Ovary (tissue), 9 donors: ENCODE results near the gene ZNF280D. TPM values are rescaled to one million over a fixed set of nuclear protein-coding genes. Genes with fewer than 3 reads are reported as not detected.

Source experiments
- DNase-seq, 5 donors: peaks; one replicate each; pipeline ENCODE4 v3.0.0-alpha.2; 2019 to 2020
- H3K27ac ChIP-seq, 2 donors: fragments of 200-600 bp; one replicate each; pipeline versions ENCODE4 v1.5.1 to v1.8.0; 2019 to 2022
- H3K27me3 ChIP-seq: fragments of 200-600 bp; one replicate; pipeline ENCODE4 v1.8.0; 2022
- H3K36me3 ChIP-seq: fragments of 200-600 bp; sonication (generic); one replicate; pipeline ENCODE4 v1.5.1; 2019
- H3K4me1 ChIP-seq: one replicate; pipeline ENCODE4 v1.8.1; 2013; ENCODE audit warnings: mild to moderate bottlenecking, moderate library complexity; ENCODE audit not compliant: insufficient read depth
- H3K4me3 ChIP-seq: fragments of 200-600 bp; sonication (generic); one replicate; pipeline ENCODE4 v1.5.1; 2017
- H3K9me3 ChIP-seq, 2 donors: fragments of 200-600 bp in 1 of 2; sonication (generic) in 1 of 2; one replicate each; pipeline versions ENCODE4 v1.5.1 to v1.8.1; 2013 to 2019; ENCODE audit warnings: mild to moderate bottlenecking in 1 of 2, moderate library complexity in 1 of 2
- EP300 ChIP-seq: sonication (generic); formaldehyde crosslinking; IDR thresholded peaks from one replicate; pipeline ENCODE4 v1.6.1; 2017; ENCODE audit warnings: antibody characterized with exemption
- POLR2A ChIP-seq: fragments of 450-650 bp; IDR thresholded peaks from one replicate; pipeline ENCODE4 v1.6.1; 2017; ENCODE audit warnings: antibody characterized with exemption, mild to moderate bottlenecking, moderate library complexity
- WGBS, 3 donors: extraction: QIAGEN DNeasy Blood & Tissue Kit in 1 of 3; methylation state at CpG; one replicate each; pipeline versions ENCODE4 v1.1.5 to v1.1.7; 2013 to 2017; 5-methylcytosine and 5-hydroxymethylcytosine counted together
- intact Hi-C, 4 donors: fragments of 100-400 bp; cut with DNase I; formaldehyde crosslinking; loops; one replicate each; pipeline versions ENCODE4 v1.11.0 to v1.15.1; 2022 to 2023
- polyA plus RNA-seq, 2 donors: library from polyadenylated mRNA; stranded (reverse); fragments of 200-250 nt in 1 of 2; fragments of 350-450 nt in 1 of 2; fragmentation: Illumina TruSeq in 1 of 2; extraction: RNeasy Lipid Tissue Mini Kit (QIAGEN cat#74804) in 1 of 2; gene quantifications; one replicate each; pipeline ENCODE4 v1.2.3, GENCODE V29; 2013 to 2014
- total RNA-seq, 7 donors: library from RNA; depleted of rRNA in 2 of 7; stranded (reverse); fragments of >200 nt in 2 of 7; fragmentation: NEBNext Ultra II Directional in 3 of 7; extraction: Animal tissue kit (Norgen Biotek cat#: 25700) in 3 of 7; gene quantifications; one replicate each; pipeline versions ENCODE4 v1.1.0 to v1.2.4, GENCODE V29; 2016 to 2023
- TF ChIP-seq, protein P1 (sequence below), 3 donors: fragments of 450-650 bp in 2 of 3; fragments of 200-600 bp in 1 of 3; IDR thresholded peaks; one replicate each; pipeline versions ENCODE4 v1.5.1 to v1.8.0; 2016 to 2022; ENCODE audit warnings: antibody characterized with exemption in 3 of 3, mild to moderate bottlenecking in 1 of 3
- donor health status: DM: no; HTN: no; CAD: no; lungs with moderate emphysema.
- donor health status: DM: no; HTN: no; CAD: no.
- donor health status: Bipolar disorder and iron deficiency.
- donor health status: DM: yes; HTN: yes; CAD: no.
- donor health status: DM: no; HTN: no; CAD: no.
- donor health status: DM: yes; HTN: yes; CAD: no.

The ZNF280D gene
- total and polyA plus RNA-seq, 9 donors: 27.3 to 66.0 (median 50.4) TPM

DNA sequence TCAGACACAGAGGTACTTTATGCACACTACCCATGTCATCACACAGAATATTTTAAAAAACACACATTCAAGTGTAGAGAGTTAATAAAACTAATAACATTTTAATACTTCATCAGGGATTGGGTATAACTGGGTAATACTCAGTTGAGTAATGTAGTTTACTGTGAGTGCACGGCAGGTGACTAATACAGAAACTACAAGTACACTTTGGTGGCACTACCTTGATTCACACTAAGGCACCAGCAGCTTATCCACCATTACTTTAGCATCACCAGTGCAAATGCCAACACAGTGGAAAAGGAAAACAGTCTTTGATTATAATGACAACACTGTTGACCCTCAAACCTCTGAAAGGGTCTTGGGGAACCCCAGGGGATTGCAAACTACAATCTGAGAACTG, 33.6 kb downstream of the ZNF280D start:
- WGBS, 3 donors: 94 to 96% (median 96%) methylated on average over 1 of the region's 1 CpG
- no peaks in the 10 kb centered on the region for H3K36me3 ChIP-seq
- TF ChIP-seq, protein P1, sequence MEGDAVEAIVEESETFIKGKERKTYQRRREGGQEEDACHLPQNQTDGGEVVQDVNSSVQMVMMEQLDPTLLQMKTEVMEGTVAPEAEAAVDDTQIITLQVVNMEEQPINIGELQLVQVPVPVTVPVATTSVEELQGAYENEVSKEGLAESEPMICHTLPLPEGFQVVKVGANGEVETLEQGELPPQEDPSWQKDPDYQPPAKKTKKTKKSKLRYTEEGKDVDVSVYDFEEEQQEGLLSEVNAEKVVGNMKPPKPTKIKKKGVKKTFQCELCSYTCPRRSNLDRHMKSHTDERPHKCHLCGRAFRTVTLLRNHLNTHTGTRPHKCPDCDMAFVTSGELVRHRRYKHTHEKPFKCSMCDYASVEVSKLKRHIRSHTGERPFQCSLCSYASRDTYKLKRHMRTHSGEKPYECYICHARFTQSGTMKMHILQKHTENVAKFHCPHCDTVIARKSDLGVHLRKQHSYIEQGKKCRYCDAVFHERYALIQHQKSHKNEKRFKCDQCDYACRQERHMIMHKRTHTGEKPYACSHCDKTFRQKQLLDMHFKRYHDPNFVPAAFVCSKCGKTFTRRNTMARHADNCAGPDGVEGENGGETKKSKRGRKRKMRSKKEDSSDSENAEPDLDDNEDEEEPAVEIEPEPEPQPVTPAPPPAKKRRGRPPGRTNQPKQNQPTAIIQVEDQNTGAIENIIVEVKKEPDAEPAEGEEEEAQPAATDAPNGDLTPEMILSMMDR (IDR thresholded peaks at IDR 0.05): no peak
- TF ChIP-seq EP300 (no peak), POLR2A (no peak)
- H3K4me3 ChIP-seq: no peak overlapping the region
- H3K4me1 ChIP-seq: no peaks in the 10 kb centered on the region
- no peak overlapping the region for H3K27ac ChIP-seq
- intact Hi-C loops: no loop called here
- DNase-seq: no peak
- H3K9me3 ChIP-seq: no peaks in the 10 kb centered on the region
- H3K27me3 ChIP-seq: no peaks in the 10 kb centered on the region

- TF ChIP-seq POLR2A (no peak), EP300 (no peak)
- TF ChIP-seq, protein P1 (IDR thresholded peaks at IDR 0.05): no peak
- no peaks in the 10 kb centered on the region for H3K9me3 ChIP-seq
- no peak for DNase-seq
- H3K4me3 ChIP-seq: no peak overlapping the region
- no peaks in the 10 kb centered on the region for H3K36me3 ChIP-seq
- WGBS, 3 donors: 95 to 100% (median 99%) methylated on average over 2 of the region's 2 CpGs
- no peaks in the 10 kb centered on the region for H3K27me3 ChIP-seq
- no peak overlapping the region for H3K27ac ChIP-seq
- H3K4me1 ChIP-seq: no peaks in the 10 kb centered on the region
- intact Hi-C loops: no loop called here
Observed at GRCh38 chr15:56698270-56698669, 35.0 kb downstream of the ZNF280D start.

- no peak for DNase-seq
Observed at GRCh38 chr15:56693761-56694160, 39.5 kb downstream of the ZNF280D start.

GRCh38 chr15:56690733-56691132, 42.6 kb downstream of the ZNF280D start:
- intact Hi-C loops: no loop called here

More at GRCh38 chr15:56693761-56694160, 39.5 kb downstream of the ZNF280D start:
- TF ChIP-seq POLR2A (no peak), EP300 (no peak)
- TF ChIP-seq, protein P1 (IDR thresholded peaks at IDR 0.05): no peak
- H3K9me3 ChIP-seq: no peaks in the 10 kb centered on the region
- 25 to 32% (median 29%) methylated on average over 3 of the region's 3 CpGs for WGBS, 3 donors
- H3K27ac ChIP-seq: no peak overlapping the region
- no peaks in the 10 kb centered on the region for H3K36me3 ChIP-seq
- H3K4me1 ChIP-seq: no peaks in the 10 kb centered on the region
- no peak overlapping the region for H3K4me3 ChIP-seq
- H3K27me3 ChIP-seq: no peaks in the 10 kb centered on the region
- intact Hi-C loops: no loop called here

More at GRCh38 chr15:56690733-56691132, 42.6 kb downstream of the ZNF280D start:
- Histone ChIP-seq H3K9me3 (no peaks in the 10 kb centered on the region), H3K4me3 (no peak overlapping the region), H3K27me3 (no peaks in the 10 kb centered on the region), H3K4me1 (no peaks in the 10 kb centered on the region), H3K27ac (no peak overlapping the region), H3K36me3 (no peaks in the 10 kb centered on the region)
- no peak for DNase-seq
- 91 to 100% (median 96%) methylated on average over 1 of the region's 1 CpG for WGBS, 3 donors
- TF ChIP-seq POLR2A: no peak
- TF ChIP-seq, protein P1 (IDR thresholded peaks at IDR 0.05): no peak
- no peak for TF ChIP-seq EP300
